KMS-11 (cell line): ENCODE results near the gene FXYD7.

Source experiments
- H2AFZ ChIP-seq: fragments of 200-600 bp; sonication (generic); 2 replicates; pipeline ENCODE4 v1.6.1; 2016; ENCODE audit warnings: antibody characterized with exemption, mixed run types, low read depth
- H3K27ac ChIP-seq: fragments of 200-600 bp; sonication (generic); 2 replicates; pipeline ENCODE4 v1.6.1; 2016; ENCODE audit warnings: mild to moderate bottlenecking, mixed run types
- H3K27me3 ChIP-seq: fragments of 200-600 bp; sonication (generic); 2 replicates; pipeline ENCODE4 v1.6.1; 2017; ENCODE audit warnings: mild to moderate bottlenecking, low read depth, mixed run types, moderate library complexity; ENCODE audit not compliant: insufficient read depth
- H3K36me3 ChIP-seq: fragments of 200-600 bp; sonication (generic); 2 replicates; pipeline ENCODE4 v1.6.1; 2017; ENCODE audit warnings: mild to moderate bottlenecking, mixed run types; ENCODE audit not compliant: insufficient read depth
- H3K4me1 ChIP-seq: fragments of 200-600 bp; sonication (generic); 2 replicates; pipeline ENCODE4 v1.6.1; 2016; ENCODE audit warnings: mild to moderate bottlenecking, low read depth, mixed run types; ENCODE audit not compliant: poor library complexity, severe bottlenecking
- H3K4me2 ChIP-seq: fragments of 200-600 bp; sonication (generic); 2 replicates; pipeline ENCODE4 v1.7.0; 2016; ENCODE audit warnings: mild to moderate bottlenecking, mixed run types
- H3K4me3 ChIP-seq: fragments of 200-600 bp; sonication (generic); IDR thresholded peaks from 2 replicates; pipeline ENCODE4 v1.6.1; 2017; ENCODE audit warnings: low read depth, low read length, mixed read lengths; ENCODE audit not compliant: insufficient read depth
- H3K79me2 ChIP-seq: fragments of 200-600 bp; sonication (generic); 2 replicates; pipeline ENCODE4 v1.6.1; 2016; ENCODE audit warnings: low read depth, mixed run types; ENCODE audit not compliant: insufficient read depth
- H3K9ac ChIP-seq: fragments of 200-600 bp; sonication (generic); 2 replicates; pipeline ENCODE4 v1.6.1; 2016; ENCODE audit warnings: mild to moderate bottlenecking, mixed run types
- H4K20me1 ChIP-seq: fragments of 200-600 bp; sonication (generic); 2 replicates; pipeline ENCODE4 v1.6.1; 2016; ENCODE audit warnings: mild to moderate bottlenecking, mixed run types; ENCODE audit not compliant: insufficient read depth
- TF ChIP-seq, protein P1 (sequence below): fragments of 200-600 bp; sonication (generic); conservative IDR thresholded peaks from 2 replicates; pipeline ENCODE4 v1.6.1; 2017; ENCODE audit warnings: low read depth, mild to moderate bottlenecking, antibody characterized with exemption, low read length, moderate library complexity, mixed read lengths

FXYD7 gene

DNA sequence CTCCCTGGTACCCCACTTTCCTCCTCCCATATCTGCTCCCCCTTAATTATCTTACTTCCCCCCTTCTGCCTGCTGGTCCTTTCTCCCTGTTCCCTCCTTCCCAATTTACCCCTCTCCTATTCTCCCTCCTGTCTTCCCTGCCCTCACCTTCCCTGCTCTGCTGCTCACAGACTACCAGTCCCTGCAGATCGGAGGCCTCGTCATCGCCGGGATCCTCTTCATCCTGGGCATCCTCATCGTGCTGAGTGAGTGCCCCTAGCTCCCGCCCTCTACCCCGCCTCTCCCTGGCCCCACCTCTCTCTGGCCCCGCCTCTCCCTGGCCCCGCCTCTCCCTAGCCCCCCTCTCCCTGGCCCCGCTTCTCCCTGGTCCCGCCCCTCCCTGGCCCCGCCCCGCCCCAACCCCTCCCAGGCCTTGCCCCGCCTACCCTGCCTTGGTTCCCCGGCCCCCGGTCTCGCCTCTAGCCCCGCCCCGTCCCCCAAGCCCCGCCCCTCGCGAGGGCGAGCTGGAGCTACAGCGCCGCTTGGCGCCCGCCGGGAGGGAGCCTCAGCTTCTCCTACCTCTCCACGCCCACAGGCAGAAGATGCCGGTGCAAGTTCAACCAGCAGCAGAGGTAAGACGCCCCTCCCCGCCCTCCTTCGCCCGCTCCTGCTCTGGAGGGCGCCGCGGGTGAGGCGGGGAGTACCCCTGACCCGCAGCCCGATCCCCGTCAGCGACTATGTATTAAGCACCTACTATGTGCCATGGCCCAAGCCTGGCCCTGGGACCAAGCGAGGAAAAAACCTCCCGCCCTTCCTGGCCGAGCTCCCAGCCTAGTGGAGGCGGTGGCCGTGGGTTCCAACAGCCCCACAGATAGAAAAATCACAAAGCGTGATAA is 1.9 kb upstream of the FXYD7 start:
- H3K36me3 ChIP-seq, result no peaks in the 10 kb centered on the region
- H3K4me2 ChIP-seq, result peak overlapping the region; percentile 80
- H3K4me3 ChIP-seq, result no peak overlapping the region
- peaks cover 13% of the 10 kb centered on the region; the same call in 1 of the 2 replicates for H3K27me3 ChIP-seq
- peaks cover 7% of the 10 kb centered on the region for H3K4me1 ChIP-seq
- H3K79me2 ChIP-seq, result no peaks in the 10 kb centered on the region
- no peak overlapping the region for H3K27ac ChIP-seq
- H3K9ac ChIP-seq, result no peak overlapping the region
- TF ChIP-seq, protein P1, sequence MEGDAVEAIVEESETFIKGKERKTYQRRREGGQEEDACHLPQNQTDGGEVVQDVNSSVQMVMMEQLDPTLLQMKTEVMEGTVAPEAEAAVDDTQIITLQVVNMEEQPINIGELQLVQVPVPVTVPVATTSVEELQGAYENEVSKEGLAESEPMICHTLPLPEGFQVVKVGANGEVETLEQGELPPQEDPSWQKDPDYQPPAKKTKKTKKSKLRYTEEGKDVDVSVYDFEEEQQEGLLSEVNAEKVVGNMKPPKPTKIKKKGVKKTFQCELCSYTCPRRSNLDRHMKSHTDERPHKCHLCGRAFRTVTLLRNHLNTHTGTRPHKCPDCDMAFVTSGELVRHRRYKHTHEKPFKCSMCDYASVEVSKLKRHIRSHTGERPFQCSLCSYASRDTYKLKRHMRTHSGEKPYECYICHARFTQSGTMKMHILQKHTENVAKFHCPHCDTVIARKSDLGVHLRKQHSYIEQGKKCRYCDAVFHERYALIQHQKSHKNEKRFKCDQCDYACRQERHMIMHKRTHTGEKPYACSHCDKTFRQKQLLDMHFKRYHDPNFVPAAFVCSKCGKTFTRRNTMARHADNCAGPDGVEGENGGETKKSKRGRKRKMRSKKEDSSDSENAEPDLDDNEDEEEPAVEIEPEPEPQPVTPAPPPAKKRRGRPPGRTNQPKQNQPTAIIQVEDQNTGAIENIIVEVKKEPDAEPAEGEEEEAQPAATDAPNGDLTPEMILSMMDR, result peak; percentile 28; the same call in 1 of the 2 replicates
- no peaks in the 10 kb centered on the region for H4K20me1 ChIP-seq
- H2AFZ ChIP-seq, result peak overlapping the region; percentile 57

DNA sequence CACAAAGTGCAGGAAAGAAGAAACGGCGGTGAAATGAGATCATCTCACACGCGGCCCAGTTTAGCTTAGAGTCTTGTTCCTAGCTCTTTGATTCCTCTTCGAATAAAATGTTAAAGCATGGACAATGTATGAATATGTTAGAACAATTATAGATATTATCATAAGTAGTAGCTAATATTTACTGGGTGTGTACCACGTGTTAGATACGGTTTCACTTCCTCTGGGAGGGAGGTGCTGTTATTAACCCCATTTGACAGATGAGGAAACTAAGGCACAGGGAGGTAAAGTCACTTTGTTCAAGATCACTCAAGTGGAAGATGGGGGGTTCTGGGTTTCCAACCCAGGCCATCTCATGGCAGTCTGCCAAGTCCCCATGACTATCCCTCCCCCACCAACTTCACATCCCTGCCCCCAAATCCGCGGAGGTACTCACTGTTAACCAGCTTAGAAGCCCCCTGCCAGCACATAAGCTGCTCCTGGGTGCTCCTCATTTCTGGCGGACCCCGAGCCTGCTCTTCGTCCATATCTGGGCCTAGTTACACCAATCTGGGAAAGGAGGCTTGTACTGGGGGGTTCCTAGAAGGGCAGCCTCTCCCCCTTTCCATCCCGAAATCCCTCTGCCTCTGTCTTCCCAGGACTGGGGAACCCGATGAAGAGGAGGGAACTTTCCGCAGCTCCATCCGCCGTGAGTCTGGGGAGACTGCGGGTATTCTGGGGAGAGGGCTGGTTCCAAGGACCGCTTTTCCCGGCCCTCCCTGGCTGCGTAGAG is 1.0 kb upstream of the FXYD7 start:
- no peak overlapping the region for H3K4me3 ChIP-seq
- peaks cover 13% of the 10 kb centered on the region; the same call in 1 of the 2 replicates for H3K27me3 ChIP-seq
- H3K27ac ChIP-seq, result no peak overlapping the region
- H3K9ac ChIP-seq, result no peak overlapping the region
- H3K4me2 ChIP-seq, result peak overlapping the region; percentile 80
- no peaks in the 10 kb centered on the region for H3K36me3 ChIP-seq
- TF ChIP-seq, protein P1, result no peak
- H2AFZ ChIP-seq, result peak overlapping the region; percentile 49
- H3K4me1 ChIP-seq, result peaks cover 7% of the 10 kb centered on the region
- H3K79me2 ChIP-seq, result no peaks in the 10 kb centered on the region
- H4K20me1 ChIP-seq, result no peaks in the 10 kb centered on the region

DNA sequence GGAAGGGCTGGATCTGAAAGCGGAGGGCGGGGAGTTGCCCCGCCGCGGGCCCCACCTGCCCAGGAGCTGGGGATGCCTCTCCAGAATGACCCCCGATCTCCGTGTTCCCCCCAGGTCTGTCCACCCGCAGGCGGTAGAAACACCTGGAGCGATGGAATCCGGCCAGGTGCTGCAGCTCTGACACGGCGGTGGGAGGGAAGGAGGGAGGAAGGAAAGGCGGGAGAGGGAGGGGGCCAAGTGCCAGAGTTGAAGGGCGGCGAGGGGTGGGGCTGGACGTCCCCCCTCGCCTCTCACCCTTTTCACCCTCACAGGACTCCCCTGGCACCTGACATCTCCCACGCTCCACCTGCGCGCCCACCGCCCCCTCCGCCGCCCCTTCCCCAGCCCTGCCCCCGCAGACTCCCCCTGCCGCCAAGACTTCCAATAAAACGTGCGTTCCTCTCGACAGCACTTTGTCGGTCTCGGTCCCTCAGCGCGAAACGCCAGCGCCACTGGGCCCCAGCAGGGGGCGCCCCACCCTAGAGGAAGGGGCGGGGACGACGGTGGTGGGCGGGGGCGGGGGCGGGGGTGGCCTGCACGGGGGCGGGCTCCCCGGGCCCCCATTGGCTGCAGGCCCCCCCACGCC is 337 bp upstream of the FXYD7 start:
- Histone ChIP-seq H3K9ac (no peak overlapping the region), H3K79me2 (no peaks in the 10 kb centered on the region), H3K4me2 (no peak overlapping the region), H3K36me3 (no peaks in the 10 kb centered on the region), H4K20me1 (no peaks in the 10 kb centered on the region), H3K4me1 (peaks cover 7% of the 10 kb centered on the region), H3K27ac (no peak overlapping the region), H3K27me3 (peaks cover 13% of the 10 kb centered on the region; the same call in 1 of the 2 replicates), H3K4me3 (no peak overlapping the region), H2AFZ (no peak overlapping the region)
- TF ChIP-seq, protein P1, result no peak

DNA sequence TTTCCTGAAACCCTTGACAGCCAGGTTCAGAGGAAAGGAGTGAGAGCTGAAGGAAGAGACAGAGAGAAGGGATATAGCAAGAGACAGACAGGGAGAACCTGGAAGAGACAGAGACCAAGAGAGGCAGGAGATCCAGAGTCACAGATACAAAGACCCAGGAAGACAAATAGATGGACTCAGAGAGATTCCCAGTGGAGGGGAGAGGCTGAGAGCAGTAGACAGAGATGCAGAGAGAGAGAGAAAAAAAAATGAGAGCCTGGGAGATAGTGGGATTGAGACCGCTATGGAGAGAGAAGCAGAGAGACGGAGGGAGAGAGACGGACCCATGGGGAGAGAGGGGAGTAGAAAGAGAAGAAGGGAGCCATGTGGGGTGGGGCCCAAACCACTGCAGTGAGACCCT is 763 bp downstream of the FXYD7 start:
- no peak overlapping the region for H3K27ac ChIP-seq
- H3K4me3 ChIP-seq, result no peak overlapping the region
- H3K9ac ChIP-seq, result no peak overlapping the region
- peaks cover 7% of the 10 kb centered on the region for H3K4me1 ChIP-seq
- TF ChIP-seq, protein P1, result no peak
- H3K36me3 ChIP-seq, result no peaks in the 10 kb centered on the region
- peaks cover 13% of the 10 kb centered on the region; the same call in 1 of the 2 replicates for H3K27me3 ChIP-seq
- H4K20me1 ChIP-seq, result no peaks in the 10 kb centered on the region
- no peaks in the 10 kb centered on the region for H3K79me2 ChIP-seq
- H3K4me2 ChIP-seq, result no peak overlapping the region
- H2AFZ ChIP-seq, result no peak overlapping the region
